ENCODE data around the gene TMEM184C.

The TMEM184C gene

GRCh38 chr4:147596377-147596776, 20.8 kb upstream of the TMEM184C start:
- in situ Hi-C loops (cut with MboI; ENCODE audit: low sequenced_read_pairs, unreplicated experiment): loop anchor here (25.0 kb wide), 1 partner anchor 434 kb away; no protein-coding TSS in a partner anchor
- DNase-seq (ENCODE audit: low spot score): peak; percentile 34

GRCh38 chr4:147596981-147597380, 20.2 kb upstream of the TMEM184C start:
- in situ Hi-C loops (cut with MboI; ENCODE audit: low sequenced_read_pairs, unreplicated experiment): loop anchor here (25.0 kb wide), 1 partner anchor 435 kb away; no protein-coding TSS in a partner anchor
- no peak for TF ChIP-seq CTCF (IDR thresholded peaks at IDR 0.05; ENCODE audit: borderline replicate concordance, control extremely low read depth, extremely low read depth, insufficient read depth, missing control alignments)
- no peak for DNase-seq (ENCODE audit: low spot score)

More at GRCh38 chr4:147596377-147596776, 20.8 kb upstream of the TMEM184C start:
- no peak for TF ChIP-seq CTCF (IDR thresholded peaks at IDR 0.05; ENCODE audit: borderline replicate concordance, control extremely low read depth, extremely low read depth, insufficient read depth, missing control alignments)

- no peak for TF ChIP-seq CTCF (IDR thresholded peaks at IDR 0.05; ENCODE audit: borderline replicate concordance, control extremely low read depth, extremely low read depth, insufficient read depth, missing control alignments)
- in situ Hi-C loops (cut with MboI; ENCODE audit: low sequenced_read_pairs, unreplicated experiment): loop anchor here (25.0 kb wide), 1 partner anchor 435 kb away; no protein-coding TSS in a partner anchor
- no peak for DNase-seq (ENCODE audit: low spot score)
Observed at GRCh38 chr4:147597561-147597960, 19.6 kb upstream of the TMEM184C start.

- TF ChIP-seq CTCF (IDR thresholded peaks at IDR 0.05; ENCODE audit: borderline replicate concordance, control extremely low read depth, extremely low read depth, insufficient read depth, missing control alignments): no peak
- DNase-seq (ENCODE audit: low spot score): no peak
- in situ Hi-C loops (cut with MboI; ENCODE audit: low sequenced_read_pairs, unreplicated experiment): loop anchor here (25.0 kb wide), 1 partner anchor 437 kb away; no protein-coding TSS in a partner anchor
Observed at GRCh38 chr4:147599206-147599605, 18.0 kb upstream of the TMEM184C start.

- in situ Hi-C loops (cut with MboI; ENCODE audit: low sequenced_read_pairs, unreplicated experiment): loop anchor here (10.0 to 25.0 kb wide), 2 partner anchors 265 to 437 kb away; no protein-coding TSS in a partner anchor
Observed at GRCh38 chr4:147599769-147600168, 17.4 kb upstream of the TMEM184C start.

GRCh38 chr4:147605499-147605898, 11.7 kb upstream of the TMEM184C start:
- no peak for TF ChIP-seq CTCF (IDR thresholded peaks at IDR 0.05; ENCODE audit: borderline replicate concordance, control extremely low read depth, extremely low read depth, insufficient read depth, missing control alignments)
- DNase-seq (ENCODE audit: low spot score): no peak

More at GRCh38 chr4:147599769-147600168, 17.4 kb upstream of the TMEM184C start:
- DNase-seq (ENCODE audit: low spot score): no peak
- TF ChIP-seq CTCF (IDR thresholded peaks at IDR 0.05; ENCODE audit: borderline replicate concordance, control extremely low read depth, extremely low read depth, insufficient read depth, missing control alignments): no peak

More at GRCh38 chr4:147605499-147605898, 11.7 kb upstream of the TMEM184C start:
- in situ Hi-C loops (cut with MboI; ENCODE audit: low sequenced_read_pairs, unreplicated experiment): loop anchor here (10.0 kb wide), 1 partner anchor 259 kb away; no protein-coding TSS in a partner anchor

Measured in GM13976 (cell line).